Hematopoietic multipotent progenitor cell treated with erythropoietin and hydrocortisone succinate and interleukin-3 and kit ligand, for 15 days (in vitro differentiated cells): ENCODE results near the gene NECAB3.
"Not testable (repeated sequence)": the region's sequence is repeated elsewhere in the genome, so short reads cannot be mapped to it uniquely, and the experiment has no call there.

ENCODE experiments used
- DNase-seq: peaks from one replicate; pipeline ENCODE4 v3.0.0-alpha.2; 2015; ENCODE audit warnings: low spot score

Gene NECAB3, protein sequence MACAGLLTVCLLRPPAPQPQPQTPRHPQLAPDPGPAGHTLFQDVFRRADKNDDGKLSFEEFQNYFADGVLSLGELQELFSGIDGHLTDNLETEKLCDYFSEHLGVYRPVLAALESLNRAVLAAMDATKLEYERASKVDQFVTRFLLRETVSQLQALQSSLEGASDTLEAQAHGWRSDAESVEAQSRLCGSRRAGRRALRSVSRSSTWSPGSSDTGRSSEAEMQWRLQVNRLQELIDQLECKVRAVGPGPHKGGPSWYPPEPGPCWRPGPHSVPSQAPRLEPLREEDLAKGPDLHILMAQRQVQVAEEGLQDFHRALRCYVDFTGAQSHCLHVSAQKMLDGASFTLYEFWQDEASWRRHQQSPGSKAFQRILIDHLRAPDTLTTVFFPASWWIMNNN

DNA sequence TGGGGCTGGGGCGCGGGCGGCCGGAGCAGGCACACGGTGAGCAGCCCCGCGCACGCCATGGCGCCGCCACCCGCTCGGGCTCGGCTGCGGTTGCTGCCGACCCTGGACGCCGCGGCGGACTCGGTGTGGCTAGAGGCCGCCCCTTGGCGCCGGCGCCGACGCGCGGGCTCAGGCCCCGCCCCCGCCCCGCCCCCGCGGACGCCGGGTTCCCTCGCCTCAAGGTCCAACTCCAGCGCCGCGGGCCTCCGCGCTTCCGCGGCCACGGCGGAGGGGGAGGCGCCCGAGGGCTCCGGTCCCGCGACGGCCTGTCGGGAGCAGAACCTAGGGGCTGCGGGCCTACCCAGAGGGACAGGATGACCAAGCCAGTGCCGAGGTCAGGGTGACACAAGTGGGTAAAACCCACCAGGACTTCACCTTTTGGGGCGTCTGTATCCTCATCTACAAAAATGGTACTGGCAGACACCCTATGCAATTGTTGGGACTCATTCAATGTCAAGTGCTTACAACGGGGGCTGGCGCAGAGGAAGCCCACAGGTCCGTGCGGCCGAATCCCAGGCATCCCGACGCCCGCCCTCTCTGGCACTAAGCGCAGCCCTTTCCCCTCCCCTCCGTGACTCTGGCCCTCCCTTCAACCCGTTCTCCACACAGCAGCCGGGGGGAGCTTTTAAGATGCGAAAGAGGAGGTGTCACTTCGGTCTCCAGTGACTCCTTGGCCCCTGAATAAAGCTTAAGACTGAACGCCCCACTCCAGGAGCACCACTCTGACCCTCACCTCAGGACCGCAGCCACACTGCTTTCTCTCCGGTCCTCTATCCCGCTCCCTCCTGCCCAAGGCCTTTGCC lies at the start of gene NECAB3:
NECAB3 (minus strand) TSS at position 135 of the 842 bp plus-strand sequence; CDS start at position 59, 76 bp downstream.
- DNase-seq = peak; percentile 63

DNA sequence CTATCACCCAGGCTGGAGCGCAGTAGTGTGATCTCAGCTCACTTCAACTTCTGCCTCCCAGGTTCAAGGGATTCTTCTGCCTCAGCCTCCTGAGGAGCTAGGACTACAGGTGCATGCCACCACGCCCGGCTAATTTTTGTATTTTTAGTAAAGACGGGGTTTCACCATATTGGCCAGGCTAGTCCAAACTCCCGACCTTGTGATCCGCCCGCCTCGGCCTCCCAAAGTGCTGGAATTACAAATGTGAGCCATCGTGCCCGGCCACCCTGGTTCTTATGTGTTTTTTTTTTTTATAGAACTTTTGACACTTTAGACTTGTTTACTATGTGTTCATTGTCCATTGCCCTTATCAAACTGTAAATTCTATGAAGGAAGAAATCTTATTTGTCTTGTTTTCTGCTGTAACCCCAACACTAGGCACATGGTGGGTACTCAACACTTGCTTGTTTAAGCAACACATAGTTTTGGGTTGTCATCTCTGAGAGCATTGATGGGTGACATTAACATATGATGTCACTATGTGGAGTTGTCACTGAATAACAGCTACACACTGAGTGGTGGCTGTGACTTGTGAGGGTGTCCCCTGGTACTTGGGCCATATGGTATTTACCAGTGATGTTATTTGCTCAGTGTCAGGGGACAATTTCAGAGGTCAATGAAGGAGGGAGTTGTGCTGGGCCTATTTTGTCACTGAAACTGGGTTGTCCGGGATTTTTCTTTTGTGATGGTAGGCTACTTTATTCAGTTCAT lies 47.3 kb upstream of the NECAB3 start:
- DNase-seq = no peak

DNA sequence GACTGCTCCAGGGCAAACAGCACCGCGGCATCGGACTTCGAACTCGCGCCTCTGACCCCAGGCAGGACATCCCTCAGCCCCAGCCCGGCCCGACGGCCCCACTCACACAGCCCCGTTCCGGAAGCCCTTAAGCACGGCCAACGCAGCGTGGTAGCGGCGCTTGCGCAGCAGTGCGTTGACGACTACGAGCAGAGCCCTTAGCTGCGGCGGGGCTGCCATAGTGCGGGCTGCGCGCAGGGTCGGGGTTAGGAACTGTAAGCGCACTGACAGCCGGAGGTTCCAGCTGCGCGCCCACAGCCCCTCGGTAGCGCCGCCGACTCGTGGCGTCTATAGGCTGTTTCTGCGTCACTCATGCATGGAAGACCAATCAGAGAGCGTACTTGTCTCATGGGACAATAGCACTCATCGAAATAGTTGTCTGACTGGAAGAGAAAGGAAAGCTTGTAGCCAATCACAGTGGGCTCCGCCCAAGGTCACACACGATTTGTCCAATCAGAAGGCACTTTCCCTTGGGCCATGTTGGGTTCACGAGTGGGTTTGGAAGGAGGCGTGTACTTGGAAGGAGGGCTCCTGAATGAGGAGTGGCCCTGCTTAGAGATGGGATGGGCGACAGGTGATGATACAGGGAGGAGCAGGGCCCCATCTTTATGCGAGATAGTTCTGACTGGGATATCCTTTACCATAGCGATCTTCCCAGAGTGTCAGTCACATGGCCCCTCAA lies 45.9 kb upstream of the NECAB3 start, which contains the start of gene PXMP4:
PXMP4 (minus strand) TSS at position 322 of the 721 bp plus-strand sequence; CDS start at position 219, 103 bp downstream.
- DNase-seq = peak; percentile 91

DNA sequence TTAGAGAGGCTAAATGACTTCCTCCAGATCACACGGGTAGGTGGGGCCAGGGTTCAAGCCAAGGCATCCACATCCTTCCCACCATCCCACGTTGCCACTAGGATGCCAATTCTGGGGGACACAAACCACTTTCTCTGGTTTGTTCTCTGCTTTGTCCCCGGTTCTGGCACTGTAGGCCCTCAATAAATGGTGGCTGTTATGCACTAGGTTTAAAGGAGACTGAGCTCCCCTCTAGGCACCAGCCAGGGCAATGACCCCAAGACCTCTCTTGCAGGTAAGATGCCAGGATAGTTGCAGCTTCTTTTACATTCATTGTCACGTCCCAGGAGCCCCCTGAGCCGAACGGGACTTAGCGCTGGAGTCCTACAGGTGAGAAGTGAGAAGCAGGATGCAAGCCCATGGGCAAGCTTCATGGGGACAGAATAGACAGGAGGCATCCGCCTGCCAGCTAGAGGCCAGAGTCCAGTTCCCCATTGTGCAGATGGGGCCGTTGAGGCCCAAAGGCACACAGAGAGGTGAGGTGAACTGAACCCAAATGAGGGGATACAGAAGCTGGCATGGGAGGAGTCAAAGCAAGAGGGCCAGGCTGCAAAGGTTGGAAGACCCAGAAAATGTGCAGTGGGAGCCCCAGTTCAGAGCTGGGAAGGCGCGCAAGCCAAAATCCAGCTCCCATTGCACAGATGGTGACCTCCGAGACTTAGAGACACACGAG lies 45.2 kb upstream of the NECAB3 start:
- DNase-seq = no peak

DNA sequence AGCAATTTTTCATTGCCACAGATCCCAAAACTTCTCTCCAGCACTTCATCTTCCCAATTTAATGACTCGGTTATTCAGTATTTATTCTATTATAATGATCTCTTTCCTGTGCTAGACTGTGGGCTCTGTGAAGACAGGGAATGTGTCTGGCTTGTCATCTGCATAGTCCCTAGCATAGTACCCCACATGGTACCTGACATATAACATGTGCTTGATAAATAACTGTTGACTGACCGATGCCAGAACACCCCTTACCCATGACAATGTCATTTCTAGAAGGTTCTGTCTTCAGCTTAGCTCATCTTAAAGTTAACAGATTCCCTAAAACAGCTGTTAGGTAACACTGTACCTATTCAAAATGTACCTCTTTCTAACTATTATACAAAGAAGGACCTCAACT lies 42.3 kb upstream of the NECAB3 start:
- no peak for DNase-seq

DNA sequence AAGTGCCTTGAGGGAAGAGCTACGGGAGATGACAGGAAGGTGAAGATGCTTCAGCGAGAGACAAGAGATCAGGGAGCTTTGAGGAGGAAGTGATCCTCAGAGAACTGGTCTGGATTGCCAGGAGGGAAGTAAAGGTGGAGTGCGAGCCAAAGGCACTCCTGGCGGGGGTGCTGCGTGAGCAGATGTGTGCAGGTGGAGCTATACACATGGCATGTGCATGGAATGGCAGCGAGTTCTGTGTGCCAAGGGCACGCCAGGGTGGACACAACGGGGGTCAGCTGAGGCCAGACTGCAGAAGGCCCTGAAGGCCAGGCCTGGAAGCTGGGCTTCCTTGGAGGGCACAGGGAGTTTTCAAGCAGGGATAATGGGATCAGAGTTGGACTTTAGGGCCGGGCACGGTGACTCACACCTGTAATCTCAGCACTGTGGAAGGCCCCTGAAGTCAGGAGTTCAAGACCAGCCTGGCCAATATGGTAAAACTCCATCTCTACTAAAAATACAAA lies 39.7 kb upstream of the NECAB3 start:
- DNase-seq = no peak

DNA sequence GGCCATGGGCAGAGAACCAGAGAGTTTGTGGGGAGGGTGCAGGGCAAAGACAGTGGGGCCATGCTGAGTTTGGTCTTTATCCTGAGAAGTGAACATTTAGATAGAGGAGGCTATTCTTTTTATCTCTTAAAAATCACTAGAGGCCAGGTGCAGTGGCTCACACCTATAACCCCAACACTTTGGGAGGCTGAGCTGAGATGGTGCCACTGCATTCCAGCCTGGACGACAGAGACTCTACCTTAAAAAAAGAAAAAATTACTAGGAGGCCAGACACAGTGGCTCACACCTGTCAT lies 37.2 kb upstream of the NECAB3 start:
- no peak for DNase-seq

DNA sequence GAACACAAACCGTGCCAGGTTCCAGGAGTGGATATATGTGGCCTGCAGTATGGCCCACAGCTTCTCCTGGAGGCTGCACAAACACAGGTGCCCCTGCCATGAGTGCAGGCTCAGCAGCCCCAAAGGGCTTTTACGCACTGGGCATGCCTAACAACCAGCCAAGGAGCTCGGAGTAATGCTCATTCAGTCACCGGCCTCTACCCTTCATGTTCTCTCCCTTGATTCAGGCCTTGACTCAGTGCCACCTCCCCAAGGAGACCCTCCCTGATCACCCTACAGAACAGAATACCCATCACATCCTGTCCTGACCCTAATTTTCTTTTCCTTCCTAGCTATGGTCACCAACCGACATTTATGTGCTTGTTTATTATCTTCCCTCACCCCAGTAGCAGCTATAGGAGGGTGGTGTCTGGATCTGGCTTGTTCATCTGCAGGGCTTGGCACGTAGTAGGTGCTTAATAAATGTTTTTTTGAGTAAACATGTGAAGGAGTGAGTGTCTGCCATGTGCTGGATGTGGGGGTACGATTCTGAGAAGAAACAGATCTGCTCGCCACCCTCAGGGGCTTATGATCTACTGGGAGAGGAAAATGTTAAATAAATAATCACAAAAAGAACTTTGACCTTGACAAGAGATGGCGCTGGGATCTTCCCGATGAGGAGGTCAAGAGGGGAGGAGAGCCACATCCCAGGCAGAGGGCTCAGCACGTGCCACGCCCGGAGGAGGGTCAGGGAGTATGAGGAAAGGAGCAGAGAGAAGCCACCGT lies 36.6 kb upstream of the NECAB3 start:
- no peak for DNase-seq

DNA sequence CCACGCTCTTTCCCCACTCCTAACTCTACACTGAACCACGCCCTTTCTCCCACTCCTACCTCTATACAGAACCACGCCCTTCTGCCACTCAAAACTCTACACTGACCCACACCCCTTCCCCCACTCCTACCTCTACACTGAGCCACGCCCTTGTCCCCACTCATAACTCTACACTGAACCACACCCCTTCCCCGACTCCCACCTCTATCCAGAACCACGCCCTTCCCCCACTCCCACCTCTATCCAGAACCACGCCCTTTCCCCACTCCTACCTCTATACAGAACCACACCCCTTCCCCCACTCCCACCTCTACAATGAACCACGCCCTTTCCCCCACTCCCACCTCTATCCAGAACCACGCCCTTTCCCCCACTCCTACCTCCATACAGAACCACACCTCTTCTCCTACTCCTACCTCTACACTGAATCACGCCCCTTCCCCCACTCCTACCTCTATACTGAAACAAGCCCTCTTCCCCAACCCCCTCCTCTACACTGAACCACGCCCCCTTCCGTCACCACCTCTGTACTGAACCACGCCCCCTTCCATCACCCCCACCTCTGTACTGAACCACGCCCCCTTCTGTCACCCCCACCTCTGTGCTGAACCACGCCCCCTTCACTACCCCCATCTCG lies 35.8 kb upstream of the NECAB3 start:
- peak; percentile 23 for DNase-seq

DNA sequence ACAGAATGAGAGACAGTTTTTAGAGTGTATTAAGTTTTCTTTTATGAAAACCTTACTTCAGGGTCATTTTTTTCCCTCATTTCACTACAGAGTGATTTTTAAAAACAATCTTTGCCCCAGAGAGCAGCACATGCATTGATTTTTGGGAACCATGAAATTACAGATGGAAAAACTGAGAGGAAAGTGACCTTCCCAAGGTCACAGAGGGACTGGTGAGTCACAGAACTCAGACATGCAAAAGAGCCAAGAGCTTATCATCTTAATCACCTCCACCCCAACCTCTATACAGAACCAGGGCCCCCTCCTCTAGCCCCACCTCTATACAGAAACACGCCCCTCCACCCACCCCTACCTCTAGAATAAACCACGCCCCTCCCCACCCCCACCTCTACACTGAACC lies 35.2 kb upstream of the NECAB3 start:
- DNase-seq = no peak

DNA sequence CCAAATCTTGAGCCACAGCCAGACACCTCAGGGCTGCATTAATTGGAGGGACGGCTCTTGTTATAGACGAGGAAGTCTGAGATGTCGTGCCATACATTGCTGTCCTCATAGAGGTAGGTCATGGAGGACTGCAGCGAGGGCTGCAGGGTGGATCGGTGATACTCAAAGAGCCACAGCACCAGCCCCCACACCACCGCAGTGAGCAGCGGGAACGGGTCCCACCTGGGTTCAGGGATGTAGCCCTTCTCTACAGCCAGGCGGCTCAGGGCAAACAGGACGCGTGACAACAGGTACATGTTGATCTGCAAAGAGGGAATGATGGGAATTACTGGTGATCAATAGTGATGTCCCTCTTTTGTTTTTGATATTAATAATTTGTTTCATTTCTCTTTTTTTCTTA lies 33.4 kb upstream of the NECAB3 start:
- DNase-seq = no peak

DNA sequence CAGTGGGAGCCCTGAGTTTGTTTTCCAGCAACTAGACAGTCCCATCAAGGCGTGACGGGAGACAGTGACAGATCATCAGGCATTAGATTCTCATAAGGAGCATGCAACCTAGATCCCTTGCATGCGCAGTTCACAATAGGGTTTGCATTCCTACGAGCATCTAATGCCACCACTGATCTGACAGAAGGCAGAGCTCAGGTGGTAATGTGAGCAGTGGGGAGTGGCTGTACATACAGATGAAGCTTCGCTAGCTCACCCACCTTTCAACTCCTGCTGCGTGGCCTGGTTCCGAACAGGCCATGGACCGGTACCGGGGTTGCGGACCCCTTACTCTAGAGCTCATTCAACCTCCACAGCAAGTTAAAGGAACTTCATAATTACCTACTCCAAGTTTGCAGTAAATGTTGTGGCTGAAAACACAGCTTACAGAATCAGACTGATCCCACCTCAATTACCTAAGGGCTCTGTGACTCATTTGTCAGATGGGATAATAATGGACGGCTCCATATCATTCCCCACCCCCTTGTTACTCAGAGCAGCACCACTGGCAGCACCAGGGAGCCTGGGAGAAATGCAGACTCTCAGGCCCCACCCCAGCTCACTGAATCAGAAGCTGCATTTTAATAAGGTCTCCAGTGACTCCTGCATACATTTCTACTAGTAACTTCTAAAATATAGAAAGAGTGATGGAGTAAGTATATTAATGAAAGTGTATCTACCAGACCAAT lies 30.1 kb upstream of the NECAB3 start:
- DNase-seq = no peak

DNA sequence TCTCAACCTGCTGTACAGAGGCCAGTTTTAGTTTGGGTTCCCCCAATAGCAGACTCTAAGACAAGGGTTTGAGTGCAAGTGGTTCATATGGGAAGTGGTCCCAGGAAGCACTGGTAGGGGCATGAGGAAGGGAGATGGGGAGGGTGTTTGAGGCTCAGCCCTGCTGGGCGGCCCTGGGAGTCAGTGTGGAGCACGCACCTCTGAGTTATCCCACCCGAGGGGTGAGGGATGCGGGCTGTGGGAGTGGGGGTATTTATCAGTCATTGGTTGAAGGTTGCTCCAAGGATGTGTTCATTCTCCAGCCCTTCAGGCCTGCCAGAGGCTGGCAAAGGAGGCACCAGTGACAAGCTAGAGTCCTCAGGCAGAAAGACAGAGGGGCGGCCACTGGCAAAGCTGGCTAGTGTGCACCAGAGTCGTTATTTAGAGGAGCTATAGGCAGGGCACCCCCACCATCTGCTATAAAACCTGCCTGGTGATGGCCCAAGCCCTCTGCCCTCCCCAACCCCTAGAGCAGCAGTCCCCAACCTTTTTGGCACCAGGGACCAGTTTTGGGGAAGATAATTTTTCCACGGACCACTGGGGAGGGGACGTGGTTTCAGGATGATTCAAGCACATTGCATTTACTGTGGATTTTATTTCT lies 29.4 kb upstream of the NECAB3 start:
- DNase-seq = no peak

DNA sequence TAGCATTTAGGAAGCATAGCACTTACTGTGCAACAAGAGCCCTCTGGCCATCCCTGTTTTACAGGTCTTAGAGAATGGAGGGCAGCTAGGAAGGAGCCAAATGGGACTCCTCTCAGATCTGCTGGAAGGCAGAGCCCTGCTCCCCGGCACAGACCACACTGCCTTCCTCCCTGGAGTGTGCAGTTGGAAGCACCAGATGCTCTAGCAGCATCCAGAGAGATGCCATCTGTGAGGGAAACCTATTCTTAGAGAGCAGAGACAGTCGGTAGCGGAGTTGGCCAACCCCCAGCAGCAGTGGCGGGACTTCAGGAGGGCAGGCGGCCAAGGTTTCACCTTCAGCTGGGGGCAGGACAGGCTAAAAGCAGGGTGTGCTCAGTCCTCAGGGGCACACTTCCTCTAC lies 28.6 kb upstream of the NECAB3 start:
- no peak for DNase-seq

DNA sequence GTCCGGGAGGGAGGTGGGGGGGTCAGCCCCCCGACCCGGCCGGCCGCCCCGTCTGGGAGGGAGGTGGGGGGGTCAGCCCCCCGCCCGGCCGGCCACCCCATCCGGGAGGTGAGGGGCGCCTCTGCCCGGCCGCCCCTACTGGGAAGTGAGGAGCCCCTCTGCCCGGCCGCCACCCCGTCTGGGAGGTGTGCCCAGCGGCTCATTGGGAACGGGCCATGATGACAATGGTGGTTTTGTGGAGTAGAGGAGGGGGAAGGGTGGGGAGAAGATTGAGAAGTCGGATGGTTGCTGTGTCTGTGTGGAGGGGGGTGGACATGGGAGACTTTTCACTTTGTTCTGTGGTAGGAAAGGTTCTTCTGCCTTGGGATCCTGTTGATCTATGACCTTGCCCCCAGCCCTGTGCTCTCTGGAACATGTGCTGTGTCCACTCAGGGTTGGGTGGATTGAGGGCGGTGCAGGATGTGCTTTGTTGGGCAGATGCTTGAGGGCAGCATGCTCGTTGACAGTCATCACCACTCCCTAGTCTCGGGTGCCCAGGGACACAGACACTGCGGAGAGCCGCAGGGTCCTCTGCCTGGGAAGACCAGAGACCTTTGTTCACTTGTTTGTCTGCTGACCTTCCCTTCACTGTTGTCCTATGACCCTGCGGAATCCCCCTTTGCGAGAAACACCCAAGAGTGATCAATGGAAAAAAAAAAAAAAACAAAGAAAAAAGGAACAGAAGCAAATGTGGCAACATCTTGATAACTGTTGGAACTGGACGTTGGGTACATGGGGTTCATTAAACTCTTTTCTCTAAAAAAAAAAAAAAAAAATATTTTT lies 27.6 kb upstream of the NECAB3 start:
- no peak for DNase-seq

DNA sequence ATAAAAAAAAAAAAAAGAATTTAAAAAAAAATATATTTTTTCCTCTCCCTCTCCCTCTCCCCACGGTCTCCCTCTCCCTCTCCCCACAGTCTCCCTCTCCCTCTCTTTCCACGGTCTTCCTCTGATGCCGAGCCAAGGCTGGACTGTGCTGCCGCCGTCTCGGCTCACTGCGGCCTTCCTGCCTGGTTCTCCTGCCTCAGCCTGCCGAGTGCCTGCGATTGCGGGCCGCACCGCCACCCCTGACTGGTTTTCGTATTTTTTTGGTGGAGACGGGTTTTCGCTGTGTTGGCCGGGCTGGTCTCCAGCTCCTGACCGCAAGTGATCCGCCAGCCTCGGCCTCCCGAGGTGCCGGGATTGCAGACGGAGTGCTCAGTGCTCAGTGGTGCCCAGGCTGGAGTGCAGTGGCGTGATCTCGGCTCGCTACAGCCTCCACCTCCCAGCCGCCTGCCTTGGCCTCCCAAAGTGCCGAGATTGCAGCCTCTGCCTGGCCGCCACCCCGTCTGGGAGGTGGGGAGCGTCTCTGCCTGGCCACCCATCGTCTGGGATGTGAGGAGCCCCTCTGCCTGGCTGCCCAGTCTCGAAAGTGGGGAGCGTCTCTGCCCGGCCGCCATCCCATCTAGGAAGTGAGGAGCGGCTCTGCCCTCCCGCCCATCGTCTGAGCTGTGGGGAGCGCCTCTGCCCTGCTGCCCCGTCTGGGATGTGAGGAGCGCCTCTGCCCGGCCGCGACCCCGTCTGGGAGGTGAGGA lies 26.6 kb upstream of the NECAB3 start:
- not testable (repeated sequence) for DNase-seq

DNA sequence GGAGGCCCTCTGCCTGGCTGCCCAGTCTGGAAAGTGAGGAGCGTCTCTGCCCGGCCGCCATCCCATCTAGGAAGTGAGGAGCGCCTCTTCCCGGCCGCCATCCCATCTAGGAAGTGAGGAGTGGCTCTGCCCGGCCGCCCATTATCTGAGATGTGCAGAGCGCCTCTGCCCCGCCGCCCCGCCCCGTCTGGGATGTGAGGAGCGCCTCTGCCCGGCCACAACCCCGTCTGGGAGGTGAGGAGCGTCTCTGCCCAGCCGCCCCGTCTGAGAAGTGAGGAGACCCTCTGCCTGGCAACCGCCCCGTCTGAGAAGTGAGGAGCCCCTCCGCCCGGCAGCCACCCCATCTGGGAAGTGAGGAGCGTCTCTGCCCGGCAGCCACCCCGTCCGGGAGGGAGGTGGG lies 24.7 kb upstream of the NECAB3 start:
- not testable (repeated sequence) for DNase-seq
